Endothelial cell of umbilical vein (primary cell): Measurements from ENCODE around the gene TMX1. TPM values are rescaled to one million over a fixed set of nuclear protein-coding genes. Genes with fewer than 3 reads are reported as not detected.

ENCODE experiments used
- BruUV-seq: library from RNA; stranded (reverse); fragments of 400-500 nt; replicated peaks from 2 replicates; lab custom pipeline; 2021; lab: Mats Ljungman, UMichigan
- CTCF ChIA-PET: fragments of 300-600, 350-600 bp; sonication (Branson Sonifier 250); formaldehyde crosslinking; loops from one replicate; lab custom pipeline; 2021; ENCODE audit warnings: antibody characterized with exemption, inconsistent platforms; lab: Charles Lee
- POLR2A ChIA-PET: fragments of 300-600, 350-600 bp; sonication (Branson Sonifier 250); formaldehyde crosslinking; loops from one replicate; lab custom pipeline; 2021; ENCODE audit warnings: antibody characterized with exemption, inconsistent platforms; lab: Charles Lee
- DNase-seq: peaks from one replicate; pipeline ENCODE4 v3.0.0-alpha.2; 2011; ENCODE audit warnings: low read depth, low spot score
- FAIRE-seq: peaks from 2 replicates; lab custom pipeline; 2011; peaks lifted over from hg19 to GRCh38; lab: Jason Lieb, UNC
- H2AFZ ChIP-seq: 2 replicates; pipeline ENCODE4 v1.6.0; 2012; ENCODE audit warnings: low read depth, low read length, control low read depth, inconsistent platforms
- H3K27ac ChIP-seq: 2 replicates; pipeline ENCODE4 v1.5.1; 2011; ENCODE audit warnings: low read depth, mild to moderate bottlenecking, control low read depth, low read length, moderate library complexity; ENCODE audit not compliant: insufficient read depth
- H3K27me3 ChIP-seq, 2 experiments: 2 replicates each; pipeline versions ENCODE4 v1.6.0 to v1.6.1; 2011; ENCODE audit warnings: low read length in 2 of 2, mixed read lengths in 1 of 2; ENCODE audit not compliant: control insufficient read depth in 2 of 2, insufficient read depth in 2 of 2
- H3K36me3 ChIP-seq, 2 experiments: 2 replicates in 1 of 2; 3 replicates in 1 of 2; pipeline ENCODE4 v1.5.1; 2011; ENCODE audit warnings: low read length in 2 of 2, mild to moderate bottlenecking in 1 of 2, moderate library complexity in 1 of 2; ENCODE audit not compliant: control insufficient read depth in 2 of 2, insufficient read depth in 2 of 2; ENCODE audit errors: extremely low read depth in 1 of 2
- H3K4me1 ChIP-seq: 3 replicates; pipeline ENCODE4 v1.5.1; 2011; ENCODE audit warnings: mild to moderate bottlenecking, low read length; ENCODE audit not compliant: control insufficient read depth, insufficient read depth; ENCODE audit errors: extremely low read depth
- H3K4me2 ChIP-seq: 2 replicates; pipeline ENCODE4 v1.6.1; 2011; ENCODE audit warnings: low read length, control low read depth, mixed read lengths; ENCODE audit not compliant: insufficient read depth
- H3K4me3 ChIP-seq, 3 experiments: fragments of 200-600 bp in 1 of 3; sonication (generic), shearing (Covaris generic) in 1 of 3; replicated peaks in 1 of 3; 2 replicates each; pipeline ENCODE4 v1.5.1; 2011 to 2016; ENCODE audit warnings: control low read depth in 3 of 3, low read length in 3 of 3, mild to moderate bottlenecking in 2 of 3, inconsistent platforms in 1 of 3, low read depth in 1 of 3, moderate library complexity in 1 of 3; ENCODE audit not compliant: insufficient read depth in 1 of 3
- H3K79me2 ChIP-seq: 2 replicates; pipeline ENCODE4 v1.6.0; 2012; ENCODE audit warnings: low read length, inconsistent platforms; ENCODE audit not compliant: control insufficient read depth, insufficient read depth
- H3K9ac ChIP-seq: replicated peaks from 2 replicates; pipeline ENCODE3; 2011; ENCODE audit warnings: low read length, control low read depth; ENCODE audit not compliant: insufficient read depth; ENCODE audit errors: extremely low read depth
- H3K9me1 ChIP-seq: replicated peaks from 3 replicates; pipeline ENCODE4 v1.6.0; 2011; ENCODE audit warnings: mild to moderate bottlenecking, low read length; ENCODE audit not compliant: control insufficient read depth, insufficient read depth; ENCODE audit errors: extremely low read depth
- H3K9me3 ChIP-seq: replicated peaks from 2 replicates; pipeline ENCODE4 v1.5.1; 2012; ENCODE audit warnings: low read length, inconsistent platforms; ENCODE audit not compliant: control insufficient read depth, insufficient read depth
- H4K20me1 ChIP-seq: replicated peaks from 2 replicates; pipeline ENCODE3; 2011; ENCODE audit warnings: mild to moderate bottlenecking, low read length; ENCODE audit not compliant: control insufficient read depth, insufficient read depth; ENCODE audit errors: extremely low read depth
- EZH2 ChIP-seq: IDR thresholded peaks from 2 replicates; pipeline ENCODE4 v1.6.1; 2012; ENCODE audit warnings: borderline replicate concordance, low read depth, mild to moderate bottlenecking, moderate library complexity, low read length, inconsistent platforms; ENCODE audit not compliant: severe bottlenecking
- FOS ChIP-seq: IDR thresholded peaks from 2 replicates; pipeline ENCODE4 v1.6.1; 2011; ENCODE audit warnings: mild to moderate bottlenecking, low read length, moderate library complexity, borderline replicate concordance; ENCODE audit not compliant: insufficient read depth
- GATA2 ChIP-seq: IDR thresholded peaks from 2 replicates; pipeline ENCODE4 v1.7.0; 2011; ENCODE audit warnings: low read depth, mild to moderate bottlenecking, moderate library complexity, mixed read lengths, low read length; ENCODE audit not compliant: insufficient read length, insufficient read depth
- JUN ChIP-seq: IDR thresholded peaks from 2 replicates; pipeline ENCODE4 v1.6.1; 2011; ENCODE audit warnings: borderline replicate concordance, low read depth; ENCODE audit not compliant: insufficient read length, insufficient read depth
- MYC ChIP-seq: IDR thresholded peaks from one replicate; pipeline ENCODE4 v1.6.1; 2011; ENCODE audit warnings: mild to moderate bottlenecking, low read depth, low read length
- POLR2A ChIP-seq: IDR thresholded peaks from 2 replicates; pipeline ENCODE4 v1.6.1; 2012; ENCODE audit warnings: low read depth, mild to moderate bottlenecking, control low read depth, low read length
- POLR2AphosphoS5 ChIP-seq: IDR thresholded peaks from 2 replicates; pipeline ENCODE4 v1.6.1; 2012; ENCODE audit warnings: low read depth, mild to moderate bottlenecking, control low read depth, low read length, moderate library complexity; ENCODE audit not compliant: insufficient read depth
- dilution Hi-C: fragments of 300-500 bp; cut with MboI; formaldehyde crosslinking; loops from one replicate; pipeline ENCODE4 v1.15.0; 2019; ENCODE audit warnings: low sequenced_read_pairs; ENCODE audit not compliant: extremely low pct_ligation_motif_present
- intact Hi-C: fragments of 100-400 bp; cut with micrococcal nuclease; formaldehyde crosslinking; loops from one replicate; pipeline ENCODE4 v1.10.0; 2022
- polyA plus RNA-seq, 4 experiments: library from polyadenylated mRNA; depleted of rRNA in 3 of 4; stranded (reverse) in 3 of 4; unstranded in 1 of 4; fragments of >200 nt; gene quantifications; 2 replicates each; pipeline versions ENCODE4 v1.2.1 to v1.2.3, GENCODE V29; 2011 to 2012; ENCODE audit warnings: missing spikeins in 1 of 4
- total RNA-seq: library from RNA; stranded (reverse); gene quantifications from 2 replicates; pipeline ENCODE4 v1.2.3, GENCODE V29; 2021
- TF ChIP-seq, protein P1 (sequence below), 2 donors: IDR thresholded peaks; 1 replicate in 1 of 2; 2 replicates in 1 of 2; pipeline ENCODE4 v1.5.1; 2011; ENCODE audit warnings: low read length in 2 of 2, mild to moderate bottlenecking in 2 of 2, moderate library complexity in 2 of 2, control low read depth in 1 of 2, inconsistent platforms in 1 of 2, low read depth in 1 of 2; ENCODE audit not compliant: insufficient read depth in 1 of 2; ENCODE audit errors: extremely low read depth in 1 of 2
- TF ChIP-seq, protein P2 (sequence below): IDR thresholded peaks from 2 replicates; pipeline ENCODE4 v1.6.1; 2011; ENCODE audit not compliant: insufficient read depth, insufficient read length

Gene TMX1
- total and polyA plus RNA-seq, 2 donors (not counting 3 experiments of a cell fraction or from before 2014, with no cell fraction given), result 11.4 to 41.9 TPM

DNA sequence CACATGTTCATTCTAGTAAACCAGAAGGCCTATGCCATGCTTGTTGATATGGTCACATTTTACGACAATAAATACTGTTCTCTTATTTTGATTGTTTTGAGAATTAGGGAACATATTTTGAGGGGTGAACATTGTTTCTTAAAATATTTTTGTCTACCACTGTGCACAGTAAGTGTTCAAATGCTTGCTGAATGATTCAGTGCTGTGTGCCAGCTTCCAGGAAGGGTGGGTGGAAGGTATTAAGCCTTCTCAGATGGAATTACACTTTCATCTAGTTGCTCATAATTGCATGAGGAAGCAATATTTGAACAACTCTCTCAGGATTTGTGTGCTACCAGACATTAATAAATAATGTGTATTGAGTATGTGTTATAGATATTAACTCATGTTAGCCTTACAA lies 15.5 kb upstream of the TMX1 start:
- ChIA-PET POLR2A (no interaction called here), CTCF (no interaction called here)
- Histone ChIP-seq H3K4me1 (no peaks in the 10 kb centered on the region), H4K20me1 (no peaks in the 10 kb centered on the region), H3K27me3 (peaks cover 0 to 3% of the 10 kb centered on the region in 2 experiments), H2AFZ (no peak overlapping the region), H3K36me3 (no peaks in the 10 kb centered on the region), H3K9me1 (no peaks in the 10 kb centered on the region), H3K79me2 (no peaks in the 10 kb centered on the region), H3K4me2 (no peak overlapping the region), H3K4me3 (no peak overlapping the region), H3K9me3 (no peaks in the 10 kb centered on the region), H3K27ac (no peak overlapping the region), H3K9ac (no peak overlapping the region)
- DNase-seq (no peak), FAIRE-seq (no peak)
- no TSS peak for BruUV-seq
- TF ChIP-seq FOS (no peak), GATA2 (no peak), POLR2A (no peak), EZH2 (no peak), MYC (no peak), POLR2AphosphoS5 (no peak), JUN (no peak)
- TF ChIP-seq, protein P1, sequence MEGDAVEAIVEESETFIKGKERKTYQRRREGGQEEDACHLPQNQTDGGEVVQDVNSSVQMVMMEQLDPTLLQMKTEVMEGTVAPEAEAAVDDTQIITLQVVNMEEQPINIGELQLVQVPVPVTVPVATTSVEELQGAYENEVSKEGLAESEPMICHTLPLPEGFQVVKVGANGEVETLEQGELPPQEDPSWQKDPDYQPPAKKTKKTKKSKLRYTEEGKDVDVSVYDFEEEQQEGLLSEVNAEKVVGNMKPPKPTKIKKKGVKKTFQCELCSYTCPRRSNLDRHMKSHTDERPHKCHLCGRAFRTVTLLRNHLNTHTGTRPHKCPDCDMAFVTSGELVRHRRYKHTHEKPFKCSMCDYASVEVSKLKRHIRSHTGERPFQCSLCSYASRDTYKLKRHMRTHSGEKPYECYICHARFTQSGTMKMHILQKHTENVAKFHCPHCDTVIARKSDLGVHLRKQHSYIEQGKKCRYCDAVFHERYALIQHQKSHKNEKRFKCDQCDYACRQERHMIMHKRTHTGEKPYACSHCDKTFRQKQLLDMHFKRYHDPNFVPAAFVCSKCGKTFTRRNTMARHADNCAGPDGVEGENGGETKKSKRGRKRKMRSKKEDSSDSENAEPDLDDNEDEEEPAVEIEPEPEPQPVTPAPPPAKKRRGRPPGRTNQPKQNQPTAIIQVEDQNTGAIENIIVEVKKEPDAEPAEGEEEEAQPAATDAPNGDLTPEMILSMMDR (IDR thresholded peaks at IDR 0.05; ENCODE audit: extremely low read depth in 1 of 2, insufficient read depth in 1 of 2, low read depth in 1 of 2, low read length in 2 of 2), result no peak
- TF ChIP-seq, protein P2, sequence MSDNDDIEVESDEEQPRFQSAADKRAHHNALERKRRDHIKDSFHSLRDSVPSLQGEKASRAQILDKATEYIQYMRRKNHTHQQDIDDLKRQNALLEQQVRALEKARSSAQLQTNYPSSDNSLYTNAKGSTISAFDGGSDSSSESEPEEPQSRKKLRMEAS, result no peak
- intact Hi-C loops, result no loop called here
- dilution Hi-C loops, result no loop called here
